OCI-LY7 (cell line): ENCODE measurements around the gene LRFN2. TPM values are rescaled to one million over a fixed set of nuclear protein-coding genes. Genes with fewer than 3 reads are reported as not detected.

ENCODE experiments used
- BruUV-seq: library from RNA; stranded (reverse); fragments of 400-500 nt; replicated peaks from 2 replicates; lab custom pipeline; 2021; lab: Mats Ljungman, UMichigan
- CTCF ChIA-PET: fragments of 300-600 bp; sonication (Branson Sonifier 250); formaldehyde crosslinking; loops from one replicate; lab custom pipeline; 2022; ENCODE audit warnings: antibody characterized with exemption; ENCODE audit not compliant: unreplicated experiment; lab: Charles Lee
- POLR2A ChIA-PET: fragments of 300-600 bp; sonication (Branson Sonifier 250); formaldehyde crosslinking; loops from one replicate; lab custom pipeline; 2022; ENCODE audit warnings: antibody characterized with exemption; lab: Charles Lee
- DNase-seq: peaks from one replicate; pipeline ENCODE4 v3.0.0-alpha.2; 2015; ENCODE audit warnings: low spot score
- H2AFZ ChIP-seq: fragments of 200-600 bp; sonication (generic), shearing (Covaris generic); 2 replicates; pipeline ENCODE4 v1.6.1; 2014; ENCODE audit warnings: mild to moderate bottlenecking, antibody characterized with exemption, low read length, moderate library complexity
- H3K27ac ChIP-seq: fragments of 200-600 bp; sonication (generic); 2 replicates; pipeline ENCODE4 v1.5.1; 2014; ENCODE audit warnings: mixed run types, low read depth, mild to moderate bottlenecking, moderate library complexity, low read length, inconsistent platforms; ENCODE audit not compliant: poor library complexity, severe bottlenecking
- H3K36me3 ChIP-seq: fragments of 200-600 bp; sonication (generic); 2 replicates; pipeline ENCODE4 v1.6.1; 2014; ENCODE audit warnings: mild to moderate bottlenecking, antibody characterized with exemption, low read length, moderate library complexity, mixed read lengths; ENCODE audit not compliant: insufficient read depth
- H3K4me1 ChIP-seq: fragments of 200-600 bp; sonication (generic); 2 replicates; pipeline ENCODE4 v1.5.1; 2014; ENCODE audit warnings: mild to moderate bottlenecking, low read length; ENCODE audit not compliant: insufficient read depth, poor library complexity, severe bottlenecking
- H3K4me2 ChIP-seq: fragments of 200-600 bp; sonication (generic); 2 replicates; pipeline ENCODE4 v1.6.1; 2014; ENCODE audit warnings: mild to moderate bottlenecking, low read length
- H3K4me3 ChIP-seq: fragments of 200-600 bp; sonication (generic); 2 replicates; pipeline ENCODE4 v1.5.1; 2014; ENCODE audit warnings: mild to moderate bottlenecking, low read depth, low read length; ENCODE audit not compliant: poor library complexity, severe bottlenecking
- H3K79me2 ChIP-seq: fragments of 200-600 bp; sonication (generic); 2 replicates; pipeline ENCODE4 v1.6.1; 2016; ENCODE audit warnings: low read depth, mild to moderate bottlenecking, low read length, moderate library complexity, mixed read lengths; ENCODE audit not compliant: insufficient read depth
- H3K9me2 ChIP-seq: fragments of 200-600 bp; sonication (generic); 2 replicates; pipeline ENCODE4 v1.6.1; 2016; ENCODE audit warnings: mild to moderate bottlenecking, low read length, mixed read lengths; ENCODE audit not compliant: insufficient read depth
- H3K9me3 ChIP-seq: fragments of 200-600 bp; sonication (generic); 2 replicates; pipeline ENCODE4 v1.6.1; 2014; ENCODE audit warnings: mild to moderate bottlenecking, mixed run types, low read length, mixed read lengths
- H4K20me1 ChIP-seq: fragments of 200-600 bp; sonication (generic); 2 replicates; pipeline ENCODE4 v1.6.1; 2014; ENCODE audit warnings: mild to moderate bottlenecking, antibody characterized with exemption, low read length, moderate library complexity, mixed read lengths; ENCODE audit not compliant: insufficient read depth
- CTCF ChIP-seq: fragments of 200-600 bp; sonication (generic); conservative IDR thresholded peaks from 2 replicates; pipeline ENCODE4 v1.5.1; 2014; ENCODE audit warnings: mild to moderate bottlenecking, antibody characterized with exemption, low read length, moderate library complexity, mixed read lengths
- EZH2phosphoT487 ChIP-seq: fragments of 200-600 bp; sonication (generic); IDR thresholded peaks from 2 replicates; pipeline ENCODE4 v1.6.1; 2018; ENCODE audit warnings: low read depth, borderline replicate concordance, mild to moderate bottlenecking, mixed run types, antibody characterized with exemption, low read length, moderate library complexity, mixed read lengths
- intact Hi-C: fragments of 100-400 bp; cut with micrococcal nuclease; formaldehyde crosslinking; loops from one replicate; pipeline ENCODE4 v1.10.0; 2022; ENCODE audit not compliant: unreplicated experiment
- total RNA-seq, 2 experiments: library from RNA; depleted of rRNA in 1 of 2; stranded (reverse); fragments of >200 nt in 1 of 2; shearing (Covaris generic) in 1 of 2; gene quantifications; 2 replicates each; pipeline ENCODE4 v1.2.3, GENCODE V29; 2014 to 2022

Gene LRFN2
- total RNA-seq, 2 experiments from 2014 or later: not detected

- H3K4me1 ChIP-seq: no peaks in the 10 kb centered on the region
- TF ChIP-seq EZH2phosphoT487: no peak
- no peak for TF ChIP-seq CTCF
- H3K36me3 ChIP-seq: no peaks in the 10 kb centered on the region
- intact Hi-C loops: no loop called here
- H4K20me1 ChIP-seq: no peaks in the 10 kb centered on the region
- H3K9me3 ChIP-seq: no peaks in the 10 kb centered on the region
- H2AFZ ChIP-seq: no peak overlapping the region
- ChIA-PET CTCF (no interaction called here), POLR2A (interaction anchor here (1.8 kb wide), 1 partner anchor 17 kb away, joined by 7 read pairs; no protein-coding TSS in a partner anchor)
- no peaks in the 10 kb centered on the region for H3K79me2 ChIP-seq
- no peak overlapping the region for H3K4me2 ChIP-seq
- no peaks in the 10 kb centered on the region for H3K9me2 ChIP-seq
- H3K27ac ChIP-seq: no peak overlapping the region
- no TSS peak for BruUV-seq
- no peak overlapping the region for H3K4me3 ChIP-seq
- DNase-seq: no peak
Measured at GRCh38 chr6:40436685-40437604, 150.2 kb downstream of the LRFN2 start.

GRCh38 chr6:40432982-40433381 is 154.2 kb downstream of the LRFN2 start:
- Histone ChIP-seq H4K20me1 (no peaks in the 10 kb centered on the region), H3K9me3 (no peaks in the 10 kb centered on the region), H3K4me1 (no peaks in the 10 kb centered on the region), H3K4me3 (no peak overlapping the region), H3K4me2 (no peak overlapping the region), H3K79me2 (no peaks in the 10 kb centered on the region), H3K27ac (no peak overlapping the region), H3K9me2 (no peaks in the 10 kb centered on the region), H3K36me3 (no peaks in the 10 kb centered on the region), H2AFZ (no peak overlapping the region)
- TF ChIP-seq CTCF: no peak
- no peak for TF ChIP-seq EZH2phosphoT487
- intact Hi-C loops: no loop called here
- no peak for DNase-seq
- BruUV-seq: no TSS peak
- ChIA-PET CTCF (no interaction called here), POLR2A (no interaction called here)

DNA sequence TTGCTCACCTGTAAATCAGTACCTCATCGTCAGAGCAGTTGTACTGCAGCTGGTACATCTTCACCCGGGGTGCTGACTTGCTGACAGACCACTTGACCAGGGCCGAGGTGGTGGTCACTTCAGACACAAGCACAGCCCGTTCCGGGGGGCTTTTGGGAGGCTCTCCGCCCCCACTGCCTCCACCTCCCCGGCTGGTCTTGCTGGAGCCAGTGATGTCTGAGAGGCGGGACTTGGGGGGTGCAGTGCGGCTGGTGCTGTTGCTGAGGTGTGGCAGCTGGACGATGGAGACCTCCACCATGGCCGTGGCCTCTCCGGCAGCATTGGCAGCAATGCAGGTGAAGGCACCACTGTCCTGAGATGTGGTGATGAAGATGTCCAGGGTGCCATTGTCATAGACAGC is 155.5 kb downstream of the LRFN2 start:
- no peak overlapping the region for H3K4me2 ChIP-seq
- CTCF ChIA-PET: no interaction called here

More for the DNA sequence above, 155.5 kb downstream of the LRFN2 start:
- no peak for DNase-seq
- Histone ChIP-seq H3K9me2 (no peaks in the 10 kb centered on the region), H3K36me3 (no peaks in the 10 kb centered on the region), H3K4me1 (no peaks in the 10 kb centered on the region), H3K4me3 (no peak overlapping the region), H3K79me2 (no peaks in the 10 kb centered on the region), H4K20me1 (no peaks in the 10 kb centered on the region), H2AFZ (no peak overlapping the region), H3K9me3 (no peaks in the 10 kb centered on the region), H3K27ac (no peak overlapping the region)
- TF ChIP-seq EZH2phosphoT487: no peak
- no peak for TF ChIP-seq CTCF
- BruUV-seq: no TSS peak
- intact Hi-C loops: no loop called here
- POLR2A ChIA-PET: no interaction called here
